Karpas-422 (cell line): ENCODE measurements around the gene CCDC57. TPM values are rescaled to one million over a fixed set of nuclear protein-coding genes. Genes with fewer than 3 reads are reported as not detected.
A peak's percentile ranks its signal among the peaks of the same experiment; 100 is the strongest.

Experiments
- DNase-seq: peaks from one replicate; pipeline ENCODE4 v3.0.0-alpha.2; 2015
- H2AFZ ChIP-seq: fragments of 200-600 bp; sonication (generic); 2 replicates; pipeline ENCODE4 v1.6.1; 2014; ENCODE audit warnings: antibody characterized with exemption, low read length, mixed read lengths
- H3K27ac ChIP-seq: fragments of 200-600 bp; sonication (generic); 2 replicates; pipeline ENCODE4 v1.5.1; 2014; ENCODE audit warnings: mild to moderate bottlenecking, low read length, moderate library complexity
- H3K27me3 ChIP-seq: fragments of 200-600 bp; sonication (generic); 2 replicates; pipeline ENCODE4 v1.6.1; 2014; ENCODE audit warnings: low read length, mixed read lengths
- H3K36me3 ChIP-seq: fragments of 200-600 bp; sonication (generic); 2 replicates; pipeline ENCODE4 v1.6.1; 2014; ENCODE audit warnings: low read length, mixed read lengths; ENCODE audit not compliant: insufficient read depth
- H3K4me1 ChIP-seq: fragments of 200-600 bp; sonication (generic); 2 replicates; pipeline ENCODE4 v1.6.1; 2014; ENCODE audit warnings: mild to moderate bottlenecking, low read length, mixed read lengths
- H3K4me2 ChIP-seq: fragments of 200-600 bp; sonication (generic); 2 replicates; pipeline ENCODE4 v1.6.1; 2014; ENCODE audit warnings: low read length, low read depth, mild to moderate bottlenecking; ENCODE audit not compliant: poor library complexity, severe bottlenecking
- H3K4me3 ChIP-seq: fragments of 200-600 bp; sonication (generic); 2 replicates; pipeline ENCODE4 v1.5.1; 2014; ENCODE audit warnings: mild to moderate bottlenecking, antibody characterized with exemption, low read length, mixed read lengths
- H3K79me2 ChIP-seq: fragments of 200-600 bp; sonication (generic); 2 replicates; pipeline ENCODE4 v1.6.1; 2014; ENCODE audit warnings: mild to moderate bottlenecking, low read length, mixed read lengths
- H3K9ac ChIP-seq: fragments of 200-600 bp; sonication (generic); 2 replicates; pipeline ENCODE4 v1.6.0; 2014; ENCODE audit warnings: low read length
- H3K9me2 ChIP-seq: fragments of 200-600 bp; sonication (generic), shearing (Covaris generic); replicated peaks from 2 replicates; pipeline ENCODE4 v1.6.0; 2014; ENCODE audit warnings: mild to moderate bottlenecking, low read length, moderate library complexity; ENCODE audit not compliant: insufficient read depth
- H3K9me3 ChIP-seq: fragments of 300-700, 200-600 bp; sonication (generic); 2 replicates; pipeline ENCODE4 v1.6.1; 2014; ENCODE audit warnings: low read length, mixed read lengths
- H4K20me1 ChIP-seq: fragments of 200-600 bp; sonication (generic); 2 replicates; pipeline ENCODE4 v1.6.1; 2014; ENCODE audit warnings: mild to moderate bottlenecking, antibody characterized with exemption, low read length, low read depth; ENCODE audit not compliant: insufficient read depth
- total RNA-seq: library from RNA; depleted of rRNA; stranded (reverse); fragments of >200 nt; shearing (Covaris generic); gene quantifications from 2 replicates; pipeline ENCODE4 v1.2.3, GENCODE V29; 2014; ENCODE audit warnings: low replicate concordance

The CCDC57 gene
- total RNA-seq, 1 experiment from 2014 or later, result 31.3 TPM

- H3K79me2 ChIP-seq, result peaks cover 34% of the 10 kb centered on the region
- H3K36me3 ChIP-seq, result peaks cover 7% of the 10 kb centered on the region
- H3K9me2 ChIP-seq, result no peaks in the 10 kb centered on the region
- peak overlapping the region; percentile 96 for H3K4me2 ChIP-seq
- DNase-seq, result no peak
- H2AFZ ChIP-seq, result no peak overlapping the region
- peak overlapping the region; percentile 81; the same call in 1 of the 2 replicates for H3K4me3 ChIP-seq
- H3K9ac ChIP-seq, result peak overlapping the region; percentile 100; the same call in 1 of the 2 replicates
- peaks cover 50% of the 10 kb centered on the region for H3K4me1 ChIP-seq
- H4K20me1 ChIP-seq, result peaks cover 15% of the 10 kb centered on the region
- H3K27ac ChIP-seq, result peak overlapping the region; percentile 94
- H3K9me3 ChIP-seq, result no peaks in the 10 kb centered on the region
- H3K27me3 ChIP-seq, result no peaks in the 10 kb centered on the region
Observed at GRCh38 chr17:82100502-82101298, 111.9 kb downstream of the CCDC57 start.

GRCh38 chr17:82098939-82099763 is 113.5 kb downstream of the CCDC57 start:
- Histone ChIP-seq H4K20me1 (peaks cover 26% of the 10 kb centered on the region), H3K79me2 (peaks cover 45% of the 10 kb centered on the region), H3K27ac (peak overlapping the region; percentile 94), H3K4me3 (peak overlapping the region; percentile 81), H3K36me3 (peaks cover 14% of the 10 kb centered on the region), H3K4me2 (peak overlapping the region; percentile 96), H2AFZ (no peak overlapping the region), H3K4me1 (peaks cover 41% of the 10 kb centered on the region), H3K27me3 (no peaks in the 10 kb centered on the region), H3K9ac (peak overlapping the region; percentile 100), H3K9me2 (no peaks in the 10 kb centered on the region), H3K9me3 (no peaks in the 10 kb centered on the region)
- peak; percentile 78 for DNase-seq

- H3K27ac ChIP-seq, result peak within 1 kb of the TSS; percentile 94
- H3K4me2 ChIP-seq, result peak within 1 kb of the TSS; percentile 96
- H4K20me1 ChIP-seq, result peaks cover 30% of the 10 kb centered on the region
- no peak within 1 kb of the TSS for H2AFZ ChIP-seq
- peak within 1 kb of the TSS; percentile 95 for H3K4me3 ChIP-seq
- peak; percentile 98 for DNase-seq
- H3K27me3 ChIP-seq, result no peaks in the 10 kb centered on the region
- H3K9ac ChIP-seq, result peak within 1 kb of the TSS; percentile 100
- H3K36me3 ChIP-seq, result peaks cover 14% of the 10 kb centered on the region
- no peaks in the 10 kb centered on the region for H3K9me3 ChIP-seq
- H3K9me2 ChIP-seq, result no peaks in the 10 kb centered on the region
- peaks cover 47% of the 10 kb centered on the region for H3K79me2 ChIP-seq
- H3K4me1 ChIP-seq, result peaks cover 41% of the 10 kb centered on the region
Observed at GRCh38 chr17:82098169-82098938, 114.3 kb downstream of the CCDC57 start, which contains the start of gene FASN. Gene FASN (minus strand): TSS chr17:82098236. CDS start chr17:82096445, 1,791 bp downstream.

GRCh38 chr17:82097919-82098168 is 114.8 kb downstream of the CCDC57 start:
- H3K79me2 ChIP-seq, result peaks cover 47% of the 10 kb centered on the region
- peak overlapping the region; percentile 100 for H3K9ac ChIP-seq
- no peaks in the 10 kb centered on the region for H3K9me2 ChIP-seq
- H3K27ac ChIP-seq, result peak overlapping the region; percentile 89
- H3K4me1 ChIP-seq, result peaks cover 41% of the 10 kb centered on the region
- H3K9me3 ChIP-seq, result no peaks in the 10 kb centered on the region
- H3K27me3 ChIP-seq, result no peaks in the 10 kb centered on the region
- peaks cover 35% of the 10 kb centered on the region for H4K20me1 ChIP-seq
- no peak overlapping the region for H2AFZ ChIP-seq
- H3K4me2 ChIP-seq, result peak overlapping the region; percentile 74
- DNase-seq, result no peak
- H3K4me3 ChIP-seq, result peak overlapping the region; percentile 95
- H3K36me3 ChIP-seq, result peaks cover 14% of the 10 kb centered on the region

- peaks cover 36% of the 10 kb centered on the region for H4K20me1 ChIP-seq
- H3K9me2 ChIP-seq, result no peaks in the 10 kb centered on the region
- H3K4me1 ChIP-seq, result peaks cover 41% of the 10 kb centered on the region
- H3K36me3 ChIP-seq, result peaks cover 14% of the 10 kb centered on the region
- H2AFZ ChIP-seq, result no peak overlapping the region
- DNase-seq, result peak; percentile 66
- H3K4me2 ChIP-seq, result peak overlapping the region; percentile 74
- H3K79me2 ChIP-seq, result peaks cover 47% of the 10 kb centered on the region
- peak overlapping the region; percentile 95 for H3K4me3 ChIP-seq
- no peaks in the 10 kb centered on the region for H3K9me3 ChIP-seq
- no peaks in the 10 kb centered on the region for H3K27me3 ChIP-seq
- H3K27ac ChIP-seq, result peak overlapping the region; percentile 89
- H3K9ac ChIP-seq, result peak overlapping the region; percentile 100
Observed at GRCh38 chr17:82097184-82097918, 115.3 kb downstream of the CCDC57 start.

GRCh38 chr17:82096709-82097183 is 115.9 kb downstream of the CCDC57 start:
- peak overlapping the region; percentile 95 for H3K4me3 ChIP-seq
- H3K4me1 ChIP-seq, result peaks cover 41% of the 10 kb centered on the region
- peaks cover 14% of the 10 kb centered on the region for H3K36me3 ChIP-seq
- H2AFZ ChIP-seq, result no peak overlapping the region
- peak overlapping the region; percentile 74 for H3K4me2 ChIP-seq
- no peaks in the 10 kb centered on the region for H3K27me3 ChIP-seq
- peak overlapping the region; percentile 100 for H3K9ac ChIP-seq
- no peaks in the 10 kb centered on the region for H3K9me3 ChIP-seq
- H3K79me2 ChIP-seq, result peaks cover 47% of the 10 kb centered on the region
- H4K20me1 ChIP-seq, result peaks cover 40% of the 10 kb centered on the region
- H3K27ac ChIP-seq, result peak overlapping the region; percentile 89
- no peak for DNase-seq
- H3K9me2 ChIP-seq, result no peaks in the 10 kb centered on the region

- H2AFZ ChIP-seq, result no peak overlapping the region
- peak overlapping the region; percentile 89; the same call in 1 of the 2 replicates for H3K27ac ChIP-seq
- H3K4me2 ChIP-seq, result peak overlapping the region; percentile 74
- H3K9me2 ChIP-seq, result no peaks in the 10 kb centered on the region
- no peaks in the 10 kb centered on the region for H3K9me3 ChIP-seq
- H3K27me3 ChIP-seq, result no peaks in the 10 kb centered on the region
- peak overlapping the region; percentile 95 for H3K4me3 ChIP-seq
- H3K4me1 ChIP-seq, result peaks cover 35% of the 10 kb centered on the region
- peaks cover 14% of the 10 kb centered on the region for H3K36me3 ChIP-seq
- H4K20me1 ChIP-seq, result peaks cover 43% of the 10 kb centered on the region
- DNase-seq, result no peak
- H3K9ac ChIP-seq, result peak overlapping the region; percentile 100
- H3K79me2 ChIP-seq, result peaks cover 47% of the 10 kb centered on the region
Observed at GRCh38 chr17:82095777-82096708, 116.6 kb downstream of the CCDC57 start.
